NCI-H510A (cell line): ENCODE results near the gene ADCY5.

ENCODE experiments used
- DNase-seq: peaks from one replicate; lab custom pipeline; 2025; lab: John Stamatoyannopoulos, UW

Gene ADCY5

DNA sequence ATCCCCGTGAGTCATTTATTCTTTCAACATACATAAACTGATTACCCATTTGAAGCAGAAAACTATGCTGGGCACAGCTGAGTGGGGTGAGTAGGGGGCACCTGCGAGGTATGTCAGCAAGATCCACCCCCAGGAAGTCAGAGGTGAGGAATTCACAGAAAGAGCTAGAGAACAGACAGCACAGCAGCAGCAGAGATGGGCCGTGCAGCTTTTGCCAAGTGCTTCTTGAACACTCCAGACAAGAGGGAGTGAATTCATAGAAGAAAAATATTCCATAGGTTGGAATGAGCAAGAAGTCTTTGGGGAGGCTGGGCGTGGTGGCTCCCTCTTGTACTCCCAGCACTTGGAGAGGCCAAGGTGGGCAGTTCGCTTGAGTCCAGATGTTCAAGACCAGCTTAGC is 9.4 kb upstream of the ADCY5 start:
- no peak for DNase-seq

DNA sequence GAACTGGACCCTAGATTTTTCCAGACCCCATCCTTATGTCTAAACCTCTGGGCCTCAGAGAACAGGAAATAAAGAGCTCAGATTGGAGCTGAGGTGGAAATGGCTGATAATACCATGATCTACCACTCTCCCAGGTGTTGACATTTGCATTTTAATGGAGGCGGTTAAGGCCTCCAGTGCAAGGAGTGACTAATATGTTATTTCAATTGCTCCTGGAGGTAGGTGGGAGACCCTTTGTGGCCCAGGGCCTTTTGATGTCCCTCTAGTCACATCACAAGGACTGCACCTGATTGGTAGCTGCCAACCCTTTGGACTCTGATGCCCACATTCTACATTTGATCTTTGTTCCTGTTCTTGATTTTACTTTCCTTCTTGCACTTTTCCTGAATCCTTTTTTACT is 9.0 kb upstream of the ADCY5 start:
- DNase-seq = no peak

DNA sequence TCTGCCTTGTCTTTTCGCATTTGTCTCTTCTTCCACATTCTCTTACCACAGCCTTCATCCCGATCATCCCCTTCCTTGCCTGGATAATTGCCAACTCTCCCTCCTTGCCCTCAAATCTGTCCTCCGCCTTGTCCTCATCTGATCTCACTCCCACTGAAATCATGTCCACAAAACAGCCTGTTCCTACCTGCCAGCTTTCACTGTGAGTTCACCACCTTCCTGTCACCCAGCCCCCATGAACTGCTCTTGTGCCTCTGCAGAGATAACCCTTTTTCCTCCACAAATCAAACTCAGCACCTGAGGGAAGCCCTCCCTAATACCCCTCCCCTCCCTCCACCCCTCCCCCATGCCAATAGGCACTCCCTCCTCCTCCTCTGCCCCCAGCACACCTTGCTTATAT is 4.8 kb upstream of the ADCY5 start:
- DNase-seq = no peak

DNA sequence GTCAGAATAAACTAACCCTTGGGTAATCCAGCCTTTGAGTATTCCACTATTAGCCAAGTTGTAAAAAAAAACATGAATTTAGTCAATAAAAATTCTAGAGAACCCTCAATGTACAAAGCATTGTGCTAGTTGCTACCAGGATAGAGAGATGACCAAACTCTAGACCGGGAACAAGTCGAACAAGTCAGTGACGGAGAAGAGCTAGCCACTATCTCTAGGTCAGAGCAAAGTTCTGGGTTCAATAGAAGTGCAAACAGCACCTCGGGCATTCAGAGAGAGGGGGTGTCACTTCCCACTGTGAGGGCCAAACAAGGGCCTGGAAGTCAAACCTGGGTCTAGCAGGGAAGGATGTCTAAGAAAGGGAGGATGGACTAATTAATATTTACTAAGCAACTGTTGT is 2.3 kb upstream of the ADCY5 start:
- no peak for DNase-seq

GRCh38 chr3:123449997-123450604 is 1.2 kb upstream of the ADCY5 start:
- DNase-seq = no peak

DNA sequence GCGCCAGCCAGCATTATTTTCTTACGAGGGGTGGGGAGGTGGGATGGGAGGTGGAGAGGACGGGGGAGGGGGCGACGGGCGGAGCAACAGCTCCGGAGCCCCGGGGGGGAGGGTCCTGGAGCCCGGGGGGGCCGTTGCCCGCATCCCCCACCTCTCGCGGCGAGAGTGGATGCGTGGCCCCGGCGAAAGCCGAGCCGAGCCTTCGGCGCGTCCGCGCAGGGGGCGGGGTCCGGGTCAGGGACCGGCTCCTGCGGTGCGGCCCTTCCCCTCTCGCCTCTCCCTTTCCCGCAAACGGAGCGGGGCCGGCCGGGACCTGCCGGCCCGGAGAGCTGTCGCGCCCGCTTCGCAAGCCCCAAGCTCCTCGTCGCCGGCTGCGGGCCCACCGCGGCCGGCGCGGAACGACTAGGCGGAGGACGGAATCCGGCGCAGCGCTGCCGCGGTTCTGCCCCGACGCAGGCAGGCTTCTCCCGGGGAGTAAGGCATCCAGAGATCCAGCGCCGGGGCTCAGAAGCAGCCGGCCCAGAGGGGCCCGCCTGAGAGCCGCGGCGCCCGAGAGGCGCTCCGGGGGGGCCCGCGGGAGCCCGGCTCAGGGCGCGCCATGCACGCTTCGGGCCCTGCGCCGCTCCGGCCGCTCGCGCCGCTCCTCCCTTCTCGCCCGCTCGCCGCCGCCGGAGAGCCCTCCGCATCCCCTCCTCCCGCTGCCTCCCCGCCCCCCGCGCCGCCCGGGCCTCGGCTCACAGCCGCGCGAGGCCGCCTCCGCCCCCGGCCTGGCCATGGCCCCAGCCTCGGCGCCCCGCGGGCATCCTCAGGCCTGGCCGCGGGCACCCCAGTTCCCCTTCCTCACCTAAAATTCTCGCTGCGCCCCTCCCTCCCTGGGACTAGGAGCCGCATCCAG is 459 bp upstream of the ADCY5 start:
- no peak for DNase-seq

DNA sequence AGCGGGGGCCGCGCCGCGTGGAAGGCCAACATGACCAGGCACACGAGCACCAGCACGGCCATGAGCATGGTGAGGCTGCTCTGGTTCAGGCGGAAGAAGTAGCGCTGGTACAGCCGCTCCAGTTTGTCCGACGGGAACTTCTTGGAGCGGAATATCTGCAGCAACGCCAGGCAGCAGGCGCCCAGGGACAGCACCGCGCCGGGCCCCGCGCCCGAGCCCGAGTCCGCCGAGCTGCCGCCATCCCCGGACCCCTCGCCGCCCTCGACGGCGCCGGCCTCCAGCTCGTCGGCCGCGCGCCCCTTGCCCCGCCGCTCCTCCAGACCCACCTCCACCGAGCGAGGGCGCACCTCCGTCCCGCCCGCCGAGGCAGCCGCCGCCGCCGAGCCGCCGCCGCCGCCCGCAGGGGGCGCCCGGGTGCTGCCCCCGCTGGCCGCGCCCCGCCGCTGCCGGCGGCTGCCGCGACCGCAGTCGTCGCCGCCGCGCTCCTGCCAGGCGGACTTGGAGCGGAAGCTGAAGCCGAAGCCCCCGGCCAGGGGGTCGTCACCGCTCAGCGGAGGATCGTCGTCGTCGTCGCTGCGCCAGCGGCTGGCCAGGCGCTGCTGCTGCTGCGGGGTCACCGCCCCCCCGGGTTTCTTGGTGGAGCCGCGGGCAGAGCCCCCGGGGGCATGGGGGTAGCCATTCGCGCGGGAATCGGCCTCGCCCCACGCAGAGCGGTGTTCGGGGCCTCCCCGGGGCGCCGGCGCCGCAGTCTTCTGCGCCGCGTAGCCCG is 957 bp downstream of the ADCY5 start:
- no peak for DNase-seq

DNA sequence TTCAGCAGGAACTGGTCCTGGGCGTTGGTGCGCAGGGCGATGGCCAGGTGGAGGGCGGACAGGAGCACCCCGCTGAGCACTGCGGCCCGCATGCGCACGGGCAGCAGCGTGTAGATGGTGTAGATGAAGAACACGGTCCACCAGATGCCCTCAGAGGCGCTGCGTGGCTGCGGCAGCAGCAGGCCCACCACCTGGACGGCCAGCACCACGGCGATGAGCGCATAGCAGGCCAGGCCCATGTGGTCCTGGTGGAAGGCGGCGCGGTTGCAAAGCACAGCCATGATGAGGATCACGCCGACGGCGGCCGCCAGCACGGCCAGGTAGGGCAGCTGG is 1.5 kb downstream of the ADCY5 start:
- no peak for DNase-seq

DNA sequence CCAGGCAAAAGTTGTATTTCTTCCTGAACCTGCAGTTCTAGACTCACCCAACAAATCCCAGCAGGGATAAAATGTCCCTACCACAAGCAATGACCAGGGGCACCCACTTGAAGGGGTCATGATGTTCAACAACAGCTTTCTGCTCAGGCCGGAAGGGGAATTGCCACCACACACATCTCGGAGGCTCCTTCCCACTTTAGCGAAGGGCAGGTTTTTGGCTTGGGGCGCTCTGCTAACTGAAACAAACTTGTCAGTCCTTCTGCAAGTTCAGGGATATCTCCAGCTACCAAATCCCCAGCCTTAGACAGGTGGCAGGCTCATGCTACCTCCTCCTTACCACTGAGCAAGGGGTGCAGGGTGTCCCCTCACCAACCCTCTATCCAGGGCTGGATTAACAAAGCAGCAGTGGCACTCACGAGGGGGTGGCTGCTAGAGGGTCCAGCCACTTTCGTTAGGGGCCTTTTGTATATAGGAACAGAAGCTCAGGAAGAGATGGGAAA is 2.2 kb downstream of the ADCY5 start:
- no peak for DNase-seq

- no peak for DNase-seq
Measured at GRCh38 chr3:123446210-123446609, 2.7 kb downstream of the ADCY5 start.

DNA sequence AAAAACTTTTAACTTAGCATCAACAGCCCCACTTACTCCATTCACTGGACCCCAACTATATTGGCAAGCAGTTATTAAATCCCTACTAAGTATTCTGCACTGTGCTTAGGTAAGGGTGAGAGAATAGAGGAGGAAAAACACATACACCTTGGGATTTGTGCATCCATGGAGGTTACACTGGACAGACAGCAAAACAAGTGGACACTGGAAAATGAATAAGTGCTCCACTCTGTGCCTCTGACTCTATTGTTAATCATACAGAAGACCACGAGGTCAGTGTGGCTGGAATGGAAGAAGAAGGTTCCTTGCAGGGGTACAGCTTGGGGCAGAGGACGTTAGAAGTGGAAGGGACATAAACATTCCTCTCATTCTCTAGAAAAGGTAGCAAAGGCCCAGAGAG is 3.2 kb downstream of the ADCY5 start:
- DNase-seq = no peak

GRCh38 chr3:123444744-123445143 is 4.1 kb downstream of the ADCY5 start:
- DNase-seq = no peak

DNA sequence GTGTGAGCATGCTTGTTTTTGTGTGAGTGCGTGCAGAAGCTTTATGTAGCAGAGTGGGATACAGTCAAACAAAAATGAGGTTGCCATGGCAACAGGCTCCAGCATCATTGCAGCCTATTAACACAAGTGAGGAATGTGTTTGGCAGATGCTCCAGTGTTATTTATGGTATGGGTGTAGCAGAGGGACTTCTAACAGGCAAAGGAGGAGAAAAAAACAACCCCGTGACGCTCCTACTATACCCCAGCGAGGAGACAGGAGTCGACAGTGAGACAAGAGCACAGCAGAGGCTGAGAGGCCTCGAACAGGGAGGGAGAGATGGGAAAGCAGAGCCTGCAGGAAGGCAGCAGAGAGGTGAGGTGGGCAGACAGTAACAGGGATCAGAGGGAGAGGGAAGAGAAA is 4.9 kb downstream of the ADCY5 start:
- DNase-seq = no peak

DNA sequence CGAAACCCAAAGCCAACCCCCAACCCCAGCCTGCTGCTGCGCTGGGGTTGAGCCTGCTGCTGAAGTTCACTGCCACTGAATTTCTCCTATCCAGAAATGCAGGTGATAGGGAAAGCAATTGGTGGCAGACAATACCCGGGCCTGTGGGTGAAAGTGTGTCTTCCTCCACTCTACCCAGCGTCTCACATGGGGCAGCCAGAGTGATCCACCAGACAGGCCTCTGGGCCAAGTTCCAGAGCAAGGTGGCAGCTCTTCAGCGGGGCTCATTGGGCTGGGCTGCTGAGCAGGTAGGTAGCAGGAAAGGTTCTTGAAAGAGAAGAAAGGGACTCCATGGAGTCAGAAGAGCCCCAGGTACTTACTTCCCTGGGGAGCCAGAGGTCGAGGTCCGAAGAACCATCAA is 6.0 kb downstream of the ADCY5 start:
- no peak for DNase-seq

DNA sequence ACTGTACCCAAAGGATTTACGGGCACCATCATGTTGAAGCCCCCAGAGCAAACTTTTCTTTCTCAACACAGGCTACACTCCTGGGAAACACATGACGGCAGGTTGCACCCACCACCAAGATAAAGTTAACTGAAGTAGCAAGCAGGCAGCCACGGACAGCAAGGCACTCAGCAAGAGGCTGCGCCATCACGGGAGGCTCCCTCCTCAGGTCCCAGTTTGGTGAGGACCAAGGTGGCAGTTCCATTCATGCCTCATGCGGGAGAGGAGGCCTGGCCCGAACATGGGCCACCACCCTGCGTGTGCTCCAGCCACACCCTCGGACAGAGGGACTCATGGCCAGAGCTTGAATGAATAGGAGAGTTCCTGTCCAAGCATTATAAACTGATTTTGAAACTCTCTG is 6.8 kb downstream of the ADCY5 start:
- no peak for DNase-seq

- DNase-seq = no peak
Measured at GRCh38 chr3:123439806-123440580, 8.9 kb downstream of the ADCY5 start.

GRCh38 chr3:123432832-123433523 is 15.9 kb downstream of the ADCY5 start:
- no peak for DNase-seq

DNA sequence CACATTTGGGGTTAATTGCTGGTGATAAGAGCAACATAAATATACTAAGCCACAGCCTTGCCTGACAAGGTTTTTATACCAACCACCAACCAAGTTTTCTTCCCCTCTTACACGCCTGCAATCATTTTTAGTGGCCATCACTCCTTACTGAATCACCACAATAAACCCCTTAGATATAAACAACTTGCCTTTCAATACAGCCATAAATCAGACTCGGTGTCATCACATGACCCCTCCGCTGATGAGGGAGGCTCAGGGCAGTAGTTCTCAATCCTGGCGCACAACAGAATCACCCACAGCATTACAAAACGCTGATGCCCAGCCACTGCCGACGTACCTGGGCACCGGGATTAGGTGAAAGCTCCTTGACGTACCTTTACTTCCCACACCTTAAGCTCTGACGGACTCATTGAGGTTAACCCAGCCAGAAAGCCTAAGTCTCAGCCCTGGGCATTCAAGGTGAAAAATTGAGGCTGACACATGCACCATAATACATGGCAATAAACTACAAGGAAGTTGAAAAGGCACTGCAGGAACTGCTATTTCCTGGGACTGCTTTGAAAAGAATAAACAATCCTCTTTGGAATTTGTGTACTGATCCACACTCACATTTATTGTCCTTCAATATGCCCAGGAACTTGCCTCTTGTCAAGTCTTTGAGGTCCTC is 17.1 kb downstream of the ADCY5 start:
- DNase-seq = no peak

DNA sequence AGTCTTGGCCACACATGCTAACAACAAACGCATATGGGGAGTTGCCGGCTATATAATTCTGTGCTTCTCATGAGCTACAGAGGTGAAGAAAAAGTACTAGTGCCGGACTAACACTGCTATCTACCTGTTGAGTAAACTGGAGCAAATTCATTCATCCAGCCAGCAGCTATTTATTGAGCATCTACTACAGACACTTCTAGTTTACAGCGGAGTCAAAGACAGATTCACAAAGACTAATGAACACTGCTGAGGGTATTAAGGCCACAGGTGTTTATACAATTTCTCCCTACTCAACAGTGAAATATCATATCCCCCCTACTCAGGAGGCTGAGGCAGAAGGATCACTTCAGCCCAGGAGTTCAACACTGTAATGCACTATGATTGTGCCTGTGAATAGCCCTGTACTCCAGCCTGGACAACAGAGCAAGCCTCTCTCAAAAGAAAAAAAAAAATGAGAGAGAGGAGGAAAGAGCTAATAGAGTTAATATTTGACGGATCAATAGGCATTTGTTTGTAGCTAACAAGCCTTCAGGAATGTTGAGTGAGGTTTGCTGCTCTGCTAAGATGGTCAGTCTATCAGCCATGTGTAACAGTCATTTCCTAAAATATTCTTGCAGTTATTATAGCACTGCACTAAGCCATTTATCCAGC is 17.8 kb downstream of the ADCY5 start:
- no peak for DNase-seq

DNA sequence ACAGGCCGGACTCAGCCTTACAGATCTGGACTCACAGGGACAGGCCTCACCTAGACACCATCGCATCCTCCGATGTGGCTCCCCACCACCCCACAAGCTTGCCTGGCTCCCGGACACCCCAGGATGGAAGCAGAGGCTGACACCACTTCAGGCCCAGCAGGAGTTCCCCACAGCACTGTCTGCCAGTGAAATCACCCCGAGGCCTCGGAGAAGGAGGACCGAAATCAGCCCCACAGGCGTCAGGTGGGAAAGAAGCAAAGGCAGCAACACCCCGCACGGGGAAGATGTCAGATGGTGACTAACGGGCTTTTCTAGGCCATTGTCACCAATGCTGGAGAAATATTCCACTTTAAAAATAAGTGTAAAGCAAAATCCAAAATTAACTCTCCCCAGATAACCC is 18.6 kb downstream of the ADCY5 start:
- no peak for DNase-seq
